Measurements from ENCODE around the gene LAMA3.

DNA sequence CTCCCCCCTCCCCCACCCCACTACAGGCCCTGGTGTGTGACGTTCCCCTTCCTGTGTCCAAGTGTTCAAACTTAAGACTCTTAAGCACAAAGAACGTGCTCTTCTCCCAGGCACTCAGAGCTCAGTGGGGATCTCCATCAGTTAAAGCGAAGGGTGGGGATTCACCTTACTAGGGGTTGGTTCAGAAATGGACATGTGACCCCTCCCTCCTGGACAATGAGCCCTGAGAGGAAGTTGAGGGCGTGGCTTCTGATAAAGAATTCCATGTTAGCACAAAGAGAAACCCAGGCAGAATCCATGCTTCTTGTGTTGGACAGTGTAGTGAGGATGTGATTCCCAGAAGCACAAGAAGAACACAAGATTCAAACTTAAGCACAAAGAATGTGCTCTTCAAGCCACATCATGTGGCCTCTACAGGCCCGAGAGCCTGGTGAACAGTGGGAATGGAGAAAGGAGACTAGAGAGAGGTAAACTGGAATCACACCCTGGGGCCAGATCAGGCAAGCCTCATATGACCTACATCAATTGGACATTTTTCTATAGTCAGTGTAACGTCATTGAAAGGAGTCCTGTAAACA lies 247.2 kb downstream of the LAMA3 start:
- no peak for TF ChIP-seq TCF12 (IDR thresholded peaks at IDR 0.05)
- no peak for TF ChIP-seq RCOR1 (IDR thresholded peaks at IDR 0.05; ENCODE audit: low read length)
- TF ChIP-seq CTCF (IDR thresholded peaks at IDR 0.05), result no peak
- no peak for TF ChIP-seq RAD21 (IDR thresholded peaks at IDR 0.05; ENCODE audit: low read length)
- TF ChIP-seq ELF1 (IDR thresholded peaks at IDR 0.05), result no peak

Measured in SK-N-SH (cell line).